Measurements from ENCODE around the gene ALDH3B2.

Gene ALDH3B2

GRCh38 chr11:67675058-67675747 is 780 bp upstream of the ALDH3B2 start:
- H3K4me3 ChIP-seq (replicated peaks; ENCODE audit: low read depth, low read length): no peak overlapping the region
- no peak for TF ChIP-seq CTCF (IDR thresholded peaks at IDR 0.05; ENCODE audit: low read depth, low read length, missing control alignments)
- DNase-seq (ENCODE audit: extremely low read depth, low read depth): no peak

- no peak for TF ChIP-seq CTCF (IDR thresholded peaks at IDR 0.05; ENCODE audit: low read depth, low read length, missing control alignments)
- H3K4me3 ChIP-seq (replicated peaks; ENCODE audit: low read depth, low read length): no peak overlapping the region
Observed at GRCh38 chr11:67673902-67674301, 521 bp downstream of the ALDH3B2 start.

GRCh38 chr11:67673358-67673757 is 1.1 kb downstream of the ALDH3B2 start:
- no peak for TF ChIP-seq CTCF (IDR thresholded peaks at IDR 0.05; ENCODE audit: low read depth, low read length, missing control alignments)
- DNase-seq (ENCODE audit: extremely low read depth, low read depth): no peak
- no peak overlapping the region for H3K4me3 ChIP-seq (replicated peaks; ENCODE audit: low read depth, low read length)

More at GRCh38 chr11:67673902-67674301, 521 bp downstream of the ALDH3B2 start:
- DNase-seq (ENCODE audit: extremely low read depth, low read depth): no peak

- H3K4me3 ChIP-seq (replicated peaks; ENCODE audit: low read depth, low read length): no peak overlapping the region
- no peak for DNase-seq (ENCODE audit: extremely low read depth, low read depth)
- no peak for TF ChIP-seq CTCF (IDR thresholded peaks at IDR 0.05; ENCODE audit: low read depth, low read length, missing control alignments)
Observed at GRCh38 chr11:67671211-67671520, 3.3 kb downstream of the ALDH3B2 start.

- DNase-seq (ENCODE audit: extremely low read depth, low read depth): no peak
- no peak overlapping the region for H3K4me3 ChIP-seq (replicated peaks; ENCODE audit: low read depth, low read length)
- TF ChIP-seq CTCF (IDR thresholded peaks at IDR 0.05; ENCODE audit: low read depth, low read length, missing control alignments): no peak
Observed at GRCh38 chr11:67670316-67671210, 3.9 kb downstream of the ALDH3B2 start.

- DNase-seq (ENCODE audit: extremely low read depth, low read depth): no peak
- TF ChIP-seq CTCF (IDR thresholded peaks at IDR 0.05; ENCODE audit: low read depth, low read length, missing control alignments): no peak
- no peak overlapping the region for H3K4me3 ChIP-seq (replicated peaks; ENCODE audit: low read depth, low read length)
Observed at GRCh38 chr11:67668192-67668551, 6.3 kb downstream of the ALDH3B2 start.
